GM18870 (cell line): ENCODE measurements around the gene KIFAP3.
"Not testable (repeated sequence)": the region's sequence is repeated elsewhere in the genome, so short reads cannot be mapped to it uniquely, and the experiment has no call there.

Experiments used
- ATAC-seq: cut with Tn5 transposase; IDR thresholded peaks from one replicate; pipeline ENCODE4 v1.9.1; 2021; ENCODE audit warnings: moderate library complexity; ENCODE audit not compliant: unreplicated experiment

KIFAP3 gene

DNA sequence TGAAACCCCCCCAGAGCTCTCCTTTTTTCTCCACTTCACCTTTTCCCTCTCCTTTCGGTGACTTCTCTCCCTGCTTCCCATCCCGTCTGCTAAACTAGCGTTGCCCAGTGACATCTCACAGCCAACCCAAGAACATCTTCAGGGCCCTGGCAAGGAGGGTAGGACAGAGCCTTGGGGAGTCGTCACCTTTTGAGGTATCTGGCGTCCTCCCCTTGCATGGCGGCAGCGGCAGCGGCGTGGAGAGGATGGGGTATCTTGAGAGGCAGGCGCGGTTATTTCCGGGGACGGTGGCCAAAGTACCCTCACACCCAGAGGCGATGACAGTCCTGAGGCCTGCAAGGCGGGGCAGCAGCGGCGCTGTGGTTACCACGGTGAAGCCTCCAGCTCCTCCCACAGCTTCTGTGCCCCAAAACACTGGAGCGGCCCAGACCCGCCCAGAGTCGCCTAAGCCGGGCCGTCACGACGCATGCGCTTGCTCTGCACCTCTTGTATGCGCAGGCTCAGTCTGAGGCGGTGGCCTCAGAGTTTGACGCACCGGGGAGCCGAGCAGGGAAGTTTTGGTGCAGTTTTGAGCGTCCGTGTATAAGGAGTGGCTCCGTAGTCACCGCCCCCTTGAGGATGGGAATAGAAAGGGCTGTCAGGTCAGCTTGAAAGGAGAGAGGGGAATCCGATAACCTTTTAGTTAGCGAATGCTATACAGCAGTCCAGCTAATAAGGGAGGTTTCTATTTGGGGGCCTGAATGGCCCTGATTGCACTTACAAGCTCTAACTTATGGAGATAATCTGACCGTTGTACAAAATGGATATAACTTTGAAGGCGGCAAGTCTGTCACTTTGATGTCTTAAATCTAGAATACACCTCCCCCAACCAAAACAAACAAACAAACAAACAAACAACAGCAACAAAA is at the start of gene KIFAP3:
Gene KIFAP3 (minus strand): TSS at position 446 of the 908 bp plus-strand sequence. CDS start 228 bp downstream, at position 218.
- peak; percentile 97 for ATAC-seq

DNA sequence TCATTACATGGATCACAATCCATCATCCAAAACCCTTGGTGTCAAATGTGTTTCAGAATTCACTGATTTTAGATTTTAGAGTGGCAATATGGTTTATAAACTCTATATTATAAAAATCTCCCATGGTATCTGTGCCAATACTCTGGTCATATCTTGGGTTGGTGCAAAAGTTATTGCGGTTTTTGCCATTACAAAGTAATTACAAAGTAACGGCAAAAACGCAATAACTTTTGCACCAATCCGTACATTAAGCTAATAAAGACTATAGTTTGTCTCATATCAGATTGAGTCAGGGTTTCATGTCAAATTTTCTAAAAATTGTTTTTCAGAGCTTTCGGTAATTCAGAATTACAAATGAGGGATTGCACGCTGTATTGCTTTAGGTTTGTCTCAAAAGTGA is 47.9 kb upstream of the KIFAP3 start:
- ATAC-seq: no peak

DNA sequence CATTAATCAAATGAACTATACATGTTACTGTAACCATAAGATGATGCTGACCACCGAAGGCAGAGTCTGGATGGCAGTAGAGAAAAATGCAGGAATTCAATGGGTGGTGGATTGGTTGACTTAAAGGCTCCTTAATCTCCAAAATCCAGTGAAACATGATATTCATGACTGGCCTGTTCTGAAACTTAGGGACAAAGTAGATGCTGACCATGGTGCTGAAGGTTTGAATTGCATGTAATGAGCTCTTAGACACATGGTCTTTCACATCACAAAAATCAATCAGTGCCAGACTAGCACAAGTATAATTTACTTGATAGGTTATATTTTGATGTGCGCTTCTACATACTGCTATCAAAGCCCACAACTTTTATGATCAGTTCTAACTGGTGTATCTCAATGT is 40.4 kb upstream of the KIFAP3 start:
- ATAC-seq: no peak

DNA sequence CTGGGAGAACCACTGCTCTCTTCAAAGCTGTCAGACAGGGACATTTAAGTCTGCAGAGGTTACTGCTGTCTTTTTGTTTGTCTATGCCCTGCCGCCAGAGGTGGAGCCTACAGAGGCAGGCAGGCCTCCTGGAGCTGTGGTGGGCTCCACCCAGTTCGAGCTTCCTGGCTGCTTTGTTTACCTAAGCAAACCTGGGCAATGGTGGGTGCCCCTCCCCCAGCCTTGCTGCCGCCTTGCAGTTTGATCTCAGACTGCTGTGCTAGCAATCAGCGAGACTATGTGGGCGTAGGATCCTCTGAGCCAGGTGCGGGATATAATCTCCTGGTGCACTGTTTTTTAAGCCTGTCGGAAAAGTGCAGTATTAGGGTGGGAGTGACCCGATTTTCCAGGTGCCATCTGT is 38.6 kb upstream of the KIFAP3 start:
- ATAC-seq: not testable (repeated sequence)

DNA sequence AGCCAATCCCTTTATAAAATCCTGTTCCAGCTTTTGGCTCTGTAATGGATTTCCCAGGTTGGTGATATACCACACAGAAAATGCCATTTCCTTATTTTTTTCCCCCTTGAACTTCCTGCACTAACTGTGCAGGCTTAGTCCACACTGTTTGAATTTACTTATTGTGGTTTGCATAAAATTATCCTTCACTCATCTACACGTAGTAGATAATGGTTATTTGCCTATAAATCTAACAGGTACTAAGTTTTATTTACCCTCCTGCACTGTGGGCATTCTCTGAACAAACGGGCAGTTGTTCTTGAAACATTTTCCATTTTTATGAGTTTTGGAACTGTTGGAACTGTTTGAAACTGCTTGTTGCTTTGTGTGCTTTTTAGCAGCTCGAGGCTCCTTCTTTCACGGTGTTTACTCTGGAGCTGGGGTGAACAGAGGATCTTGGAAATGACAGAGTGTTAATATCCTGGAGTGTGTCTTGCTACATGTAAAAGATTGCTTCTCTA is 23.0 kb upstream of the KIFAP3 start:
- ATAC-seq: no peak

DNA sequence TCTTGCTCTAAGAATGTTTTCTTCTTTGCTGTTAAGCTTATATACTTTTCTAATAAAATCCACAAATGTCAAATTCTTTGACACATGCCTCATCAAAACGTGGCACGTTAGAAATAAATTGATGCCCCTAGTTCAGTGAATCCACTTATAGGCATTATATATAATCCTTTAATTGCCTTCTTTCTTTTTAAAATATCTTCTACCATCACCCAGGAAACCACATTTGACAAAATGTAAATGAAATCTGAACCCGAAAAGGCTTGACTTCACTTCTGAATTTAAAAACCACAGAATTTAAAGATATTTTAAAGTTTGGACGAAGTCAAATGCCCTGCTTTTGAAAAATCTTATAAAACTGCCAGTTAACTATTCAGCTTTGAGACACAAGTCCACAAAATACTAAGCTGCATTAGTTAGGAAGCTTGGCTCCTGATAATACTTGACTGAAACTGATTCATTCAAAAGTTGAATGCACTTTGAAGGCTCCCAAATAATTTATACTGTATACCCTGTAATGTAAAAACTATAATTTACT is 22.4 kb upstream of the KIFAP3 start:
- no peak for ATAC-seq

DNA sequence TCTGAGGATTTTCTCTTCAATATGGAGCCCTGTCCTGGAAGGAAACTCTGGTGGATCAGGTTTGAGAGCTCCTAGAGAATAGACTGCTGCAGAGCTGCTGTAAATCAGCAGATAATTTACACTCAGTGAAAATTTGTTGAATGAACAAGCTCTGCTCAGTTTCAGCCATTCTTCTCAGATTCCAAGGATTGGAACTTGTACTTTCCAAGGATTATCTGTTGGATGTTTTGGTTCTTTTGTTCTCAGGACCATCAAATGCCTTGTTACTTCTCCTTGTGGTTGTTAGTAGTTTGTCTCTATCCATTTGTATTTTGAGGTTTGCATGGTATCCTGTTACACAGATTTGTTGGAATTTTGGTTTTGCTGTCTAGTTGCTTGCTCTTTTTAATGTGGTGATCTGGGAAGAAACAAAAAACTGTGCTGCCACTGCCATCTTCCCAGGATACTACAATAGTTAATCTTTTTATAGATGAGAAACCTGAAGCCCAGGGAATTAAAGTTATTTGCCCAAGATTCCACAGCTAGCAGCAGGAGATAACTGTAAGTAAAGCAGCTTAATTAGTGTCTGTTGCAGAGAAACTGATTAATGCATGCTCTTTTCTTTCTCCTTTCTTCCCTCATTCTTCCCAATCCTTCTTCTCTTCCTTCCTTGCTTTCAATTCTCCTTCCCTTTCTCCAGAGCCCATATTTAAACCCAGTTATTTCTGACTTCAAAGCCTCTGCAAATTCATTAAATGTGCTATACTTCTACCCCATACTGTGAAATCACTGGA is 21.7 kb upstream of the KIFAP3 start:
- ATAC-seq: no peak

DNA sequence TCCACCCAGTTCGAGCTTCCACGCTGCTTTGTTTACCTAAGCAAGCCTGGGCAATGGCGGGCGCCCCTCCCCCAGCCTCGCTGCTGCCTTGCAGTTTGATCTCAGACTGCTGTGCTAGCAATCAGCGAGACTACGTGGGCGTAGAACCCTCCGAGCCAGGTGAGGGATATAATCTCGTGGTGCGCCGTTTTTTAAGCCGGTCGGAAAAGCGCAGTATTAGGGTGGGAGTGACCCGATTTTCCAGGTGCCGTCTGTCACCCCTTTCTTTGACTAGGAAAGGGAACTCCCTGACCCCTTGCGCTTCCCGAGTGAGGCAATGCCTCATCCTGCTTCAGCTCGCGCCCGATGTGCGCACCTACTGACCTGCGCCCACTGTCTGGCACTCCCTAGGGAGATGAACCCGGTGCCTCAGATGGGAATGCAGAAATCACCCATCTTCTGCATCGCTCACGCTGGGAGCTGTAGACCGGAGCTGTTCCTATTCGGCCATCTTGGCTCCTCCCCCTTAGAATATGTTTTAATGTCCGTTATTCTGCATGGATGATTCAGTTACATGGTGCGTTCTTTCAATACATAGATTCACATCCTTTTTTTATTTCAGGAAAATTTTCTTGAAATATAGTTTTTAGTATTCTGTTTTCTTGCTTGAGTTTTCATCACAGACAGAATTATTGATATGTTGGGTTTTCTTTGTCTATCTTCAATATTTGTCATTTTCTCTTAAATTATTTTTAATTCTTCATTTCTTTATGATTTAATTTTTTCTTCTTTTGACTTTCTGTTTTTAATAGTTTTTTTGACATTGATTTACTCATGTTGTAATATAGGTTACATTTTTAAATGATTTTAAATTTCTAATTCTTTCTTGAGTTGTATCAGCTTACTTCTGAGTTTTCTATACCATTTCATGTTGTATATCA is 20.5 kb upstream of the KIFAP3 start:
- not testable (repeated sequence) for ATAC-seq

DNA sequence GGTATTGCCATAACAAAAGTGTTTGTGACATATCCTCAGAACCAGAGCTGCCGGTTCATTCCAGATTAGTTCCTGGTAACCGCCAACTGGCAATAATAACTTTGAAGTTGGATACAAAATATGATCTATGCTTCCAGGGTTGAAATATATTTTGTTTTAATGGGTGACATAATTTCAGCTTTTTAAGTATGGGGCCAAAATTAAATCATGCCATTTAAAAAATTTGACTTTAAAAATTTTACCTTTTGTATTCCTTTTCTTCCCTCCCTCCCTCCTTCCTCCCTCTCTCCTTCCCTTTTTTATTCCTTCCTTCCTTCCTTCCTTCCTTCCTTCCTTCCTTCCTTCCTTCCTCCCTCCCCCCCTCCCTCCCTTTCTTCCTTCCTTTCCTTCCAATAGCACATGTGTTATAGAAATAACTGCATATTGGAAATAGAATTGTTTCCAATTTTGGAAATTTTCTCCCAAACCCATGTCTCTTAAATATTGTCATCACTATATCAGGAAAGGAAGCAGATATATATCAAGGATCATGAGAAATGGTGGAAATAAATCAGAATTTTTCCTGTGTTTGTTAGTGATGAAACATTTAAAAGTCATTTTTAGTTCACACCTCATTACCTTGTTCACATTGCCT is 12.0 kb upstream of the KIFAP3 start:
- no peak for ATAC-seq

DNA sequence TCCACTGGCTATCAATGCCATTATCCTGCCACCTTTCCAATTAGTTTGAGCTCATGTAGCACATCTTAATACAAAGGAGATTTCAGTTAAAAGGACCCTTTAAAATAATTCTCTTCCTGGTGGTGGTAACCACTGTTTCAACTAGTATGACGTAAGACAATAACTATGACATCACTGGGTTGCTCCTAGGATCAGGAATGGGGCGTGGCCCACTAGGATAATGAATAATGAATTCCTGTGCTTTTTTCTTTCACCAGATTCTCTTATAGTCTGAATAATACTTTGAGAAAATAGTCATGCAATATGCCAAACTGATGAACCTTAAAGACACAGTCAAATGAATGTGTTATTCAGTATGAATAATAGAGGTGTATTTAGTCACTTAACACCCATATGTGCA is 10.6 kb upstream of the KIFAP3 start:
- no peak for ATAC-seq

DNA sequence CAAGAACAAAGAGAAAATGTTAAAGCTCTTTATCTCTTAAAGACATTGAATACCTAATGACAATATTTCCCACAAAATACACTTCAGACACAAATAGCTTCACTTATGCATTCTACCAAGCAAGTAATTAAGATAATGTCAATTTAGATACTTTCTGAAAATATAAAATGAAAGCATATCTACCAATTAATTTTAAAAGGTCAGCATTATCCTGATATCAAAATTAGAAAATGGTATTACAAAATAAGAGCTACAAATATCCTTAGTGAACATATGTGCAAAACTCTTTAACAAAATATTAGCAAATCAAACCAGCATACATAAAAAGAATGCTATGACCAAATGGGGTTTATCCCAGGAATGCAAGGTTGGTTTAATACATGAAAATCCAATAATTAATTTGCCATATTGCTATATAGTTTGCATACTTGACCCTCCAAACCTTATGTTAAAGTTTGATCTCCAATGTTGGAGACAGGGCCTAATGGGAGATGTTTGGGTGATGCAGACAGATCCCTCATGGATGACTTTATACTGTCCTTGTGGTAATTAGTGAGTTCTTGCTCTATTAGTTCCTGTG is 4.2 kb upstream of the KIFAP3 start:
- ATAC-seq: no peak

DNA sequence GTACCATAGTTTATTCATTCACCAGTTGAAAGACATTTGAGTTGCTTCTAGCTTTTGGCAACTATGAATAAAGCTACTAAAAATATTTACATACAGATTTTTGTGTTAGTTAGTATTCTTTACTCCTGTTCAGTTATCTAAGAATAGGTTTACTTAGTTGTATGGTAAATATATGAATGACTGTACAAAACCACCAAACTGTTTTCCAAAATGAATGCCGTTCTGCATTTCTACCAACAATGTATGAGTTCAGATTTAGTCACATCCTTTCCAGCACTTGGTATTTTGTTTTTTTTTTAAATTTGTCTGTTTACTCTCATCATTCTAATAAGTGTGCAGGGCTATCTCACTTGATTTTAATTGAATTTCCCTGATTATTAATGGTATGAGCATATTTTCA is 3.4 kb upstream of the KIFAP3 start:
- no peak for ATAC-seq

DNA sequence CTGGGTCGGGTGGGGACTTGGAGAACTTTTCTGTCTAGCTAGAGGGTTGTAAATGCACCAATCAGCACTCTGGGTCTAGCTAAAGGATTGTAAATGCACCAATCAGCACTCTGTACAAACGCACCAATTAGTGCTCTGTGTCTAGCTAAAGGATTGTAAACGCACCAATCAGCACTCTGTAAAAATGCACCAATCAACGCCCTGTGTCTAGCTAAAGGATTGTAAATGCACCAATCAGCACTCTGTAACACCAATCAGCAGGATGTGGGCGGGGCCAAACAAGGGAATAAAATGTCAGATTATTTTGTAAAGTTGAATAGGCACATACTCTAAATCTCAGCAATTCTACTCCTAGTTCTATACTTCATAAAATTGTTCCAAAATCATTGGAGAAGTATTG is 2.5 kb upstream of the KIFAP3 start:
- not testable (repeated sequence) for ATAC-seq

DNA sequence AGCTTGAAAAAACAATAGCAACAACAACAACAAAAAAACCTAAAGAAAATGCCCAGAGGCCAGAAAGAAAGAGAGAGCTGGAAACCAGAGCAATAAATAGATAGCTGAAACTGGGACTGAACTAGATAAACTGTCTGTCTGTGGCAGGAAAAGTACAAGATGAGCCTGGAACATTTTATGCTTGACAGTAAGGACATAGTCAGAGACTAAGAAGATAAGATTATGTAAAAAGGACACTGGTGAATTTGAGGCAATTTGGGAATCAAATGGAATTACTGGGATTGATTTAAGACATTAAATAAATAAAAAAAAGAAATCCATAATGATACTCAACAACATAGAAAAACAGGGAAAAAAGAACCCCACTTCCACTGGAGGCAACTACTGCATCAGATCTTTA is 1.7 kb upstream of the KIFAP3 start:
- ATAC-seq: no peak

DNA sequence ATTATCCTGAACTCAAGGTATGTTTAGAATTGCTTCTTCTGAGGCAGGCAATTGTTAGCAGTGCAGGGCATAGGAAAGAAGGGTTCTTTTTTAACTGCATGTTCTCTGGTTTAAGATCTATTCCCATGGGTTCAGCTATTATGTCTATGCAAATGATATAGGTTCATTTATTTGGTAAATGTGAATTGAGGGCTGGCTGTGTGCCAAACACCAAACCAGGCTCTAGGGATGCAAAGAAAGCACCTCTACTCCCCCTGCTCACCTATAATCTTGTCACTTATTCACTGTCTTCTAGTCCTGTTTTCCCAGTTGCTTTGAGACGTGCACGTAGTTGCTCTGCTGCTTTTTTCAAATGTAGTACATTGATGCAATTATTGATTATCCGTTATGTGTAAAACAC is 691 bp upstream of the KIFAP3 start:
- no peak for ATAC-seq

DNA sequence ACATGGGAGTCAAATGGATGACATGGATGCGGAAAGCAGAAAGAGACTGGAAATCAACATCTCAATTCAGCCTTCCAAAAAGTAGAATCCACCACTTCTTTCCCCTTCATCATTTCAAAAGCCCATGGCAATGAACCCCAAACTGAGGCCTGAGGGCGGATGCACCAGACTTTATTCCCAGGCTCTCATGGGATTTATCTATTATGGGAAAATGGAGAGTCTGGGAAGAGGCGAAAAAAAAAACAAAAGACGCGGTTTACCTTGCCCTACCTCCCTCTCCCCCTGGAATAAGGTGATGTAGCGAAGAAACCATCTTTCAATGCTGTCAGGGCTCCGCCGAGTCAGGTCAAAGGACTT is 624 bp downstream of the KIFAP3 start:
- no peak for ATAC-seq

DNA sequence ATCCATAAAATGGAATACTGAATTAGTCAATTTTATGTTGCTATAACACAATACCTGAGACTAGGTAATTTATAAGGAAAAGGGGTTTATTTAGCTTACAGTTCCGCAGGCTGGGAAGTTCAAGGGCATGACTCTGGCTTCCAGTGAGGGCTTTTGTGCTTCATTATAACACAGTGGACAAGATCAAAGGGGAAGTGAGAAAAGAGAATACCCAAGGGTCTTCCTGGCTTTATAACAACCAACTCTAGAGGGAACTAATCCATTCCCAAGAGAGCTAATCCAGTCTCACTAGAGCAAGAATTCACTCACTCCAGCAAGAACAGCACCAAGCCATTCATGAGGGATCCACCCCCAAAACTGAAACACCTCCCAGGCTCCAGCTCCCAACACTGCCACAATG is 3.1 kb downstream of the KIFAP3 start:
- no peak for ATAC-seq

DNA sequence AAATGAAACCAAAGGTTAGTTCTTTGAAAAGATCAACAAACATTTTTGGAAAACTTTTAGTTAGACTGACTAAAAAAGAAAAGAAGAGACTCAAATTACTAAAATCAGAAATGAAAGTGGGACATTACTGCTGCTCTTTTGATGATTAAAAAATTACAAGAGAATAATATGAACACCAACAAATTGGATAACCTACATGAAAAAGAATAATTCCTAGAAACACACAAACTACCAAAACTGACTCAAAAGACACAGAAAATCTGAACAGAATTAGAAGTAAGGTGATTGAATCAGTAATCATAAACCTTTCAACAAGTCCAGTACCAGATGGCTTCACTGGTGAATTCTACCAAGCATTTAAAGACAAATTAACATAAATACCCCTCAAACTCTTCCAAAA is 5.6 kb downstream of the KIFAP3 start:
- no peak for ATAC-seq

DNA sequence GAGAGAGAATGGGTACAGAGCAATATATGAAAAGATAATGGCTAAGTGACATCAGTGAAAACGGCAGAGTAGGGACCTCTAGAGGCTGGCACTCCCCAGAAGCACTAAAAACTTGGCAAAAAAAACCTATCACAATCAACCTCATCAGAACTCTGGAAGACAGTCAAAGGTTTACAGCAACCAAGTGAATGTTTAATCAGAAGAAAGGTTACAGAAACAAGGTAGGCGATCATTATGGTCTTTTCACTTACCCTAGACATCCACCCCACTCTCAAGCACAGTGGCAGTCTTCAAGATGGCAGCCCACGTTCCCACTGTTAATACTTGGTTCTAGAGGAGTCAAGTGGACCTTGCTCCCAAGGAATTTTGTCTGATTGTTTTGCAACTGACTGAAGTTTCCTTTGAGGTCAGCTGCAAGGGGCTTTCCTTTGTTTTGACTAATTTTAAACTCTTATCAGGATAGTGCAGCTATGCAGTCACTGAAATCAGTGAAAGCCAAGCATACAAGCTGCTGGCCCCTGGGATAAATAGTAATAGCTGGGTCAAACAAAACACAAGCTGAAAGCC is 7.2 kb downstream of the KIFAP3 start:
- peak; percentile 58 for ATAC-seq

DNA sequence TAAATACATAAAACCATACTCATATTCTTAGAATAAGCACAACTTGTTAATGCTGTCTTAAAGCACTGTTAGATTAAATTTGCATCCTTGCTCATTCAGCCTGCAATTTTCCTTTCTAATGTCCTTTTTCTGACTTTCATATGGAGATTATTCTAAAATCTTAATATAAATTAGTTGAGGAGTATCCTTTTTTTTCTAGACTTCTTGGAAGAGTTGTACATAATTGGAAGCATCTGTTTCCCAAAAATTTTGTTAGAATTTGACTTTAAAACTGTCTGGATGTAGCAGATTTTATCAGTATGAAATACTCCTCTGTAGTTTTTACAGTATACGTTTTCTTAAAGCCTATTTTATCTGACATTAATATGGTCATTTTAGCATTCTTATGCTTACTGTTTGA is 9.7 kb downstream of the KIFAP3 start:
- ATAC-seq: no peak
